A549 (cell line): Measurements from ENCODE around the gene SMG1.
A peak's percentile ranks its signal among the peaks of the same experiment; 100 is the strongest.

Experiments used
- HDAC2 ChIP-seq: fragments of 200-600 bp; sonication (generic); IDR thresholded peaks from 2 replicates; pipeline ENCODE4 v1.6.1; 2016
- POLR2A ChIP-seq: IDR thresholded peaks from 2 replicates; pipeline ENCODE4 v1.6.1; 2012; ENCODE audit warnings: mild to moderate bottlenecking, low read length
- RAD21 ChIP-seq, 2 experiments: fragments of >200 bp in 1 of 2; sonication (Bioruptor Twin) in 1 of 2; formaldehyde crosslinking in 1 of 2; IDR thresholded peaks in 1 of 2; conservative IDR thresholded peaks in 1 of 2; 2 replicates in 1 of 2; 3 replicates in 1 of 2; pipeline ENCODE4 v1.6.1; 2012 to 2018; ENCODE audit warnings: inconsistent platforms in 1 of 2
- RFX5 ChIP-seq: fragments of 450-650 bp; IDR thresholded peaks from 2 replicates; pipeline ENCODE4 v1.7.1; 2014; ENCODE audit warnings: antibody characterized with exemption, mild to moderate bottlenecking, moderate library complexity
- TF ChIP-seq, protein P1 (sequence below): fragments of >200 bp; sonication (Bioruptor Twin); formaldehyde crosslinking; IDR thresholded peaks from 3 replicates; pipeline ENCODE4 v1.5.1; 2016
- TF ChIP-seq, protein P2 (sequence below): fragments of 450-650 bp; IDR thresholded peaks from 2 replicates; pipeline ENCODE4 v1.6.1; 2014; ENCODE audit warnings: antibody characterized with exemption
- TF ChIP-seq, protein P3 (sequence below): fragments of 200-600 bp; sonication (generic); IDR thresholded peaks from 2 replicates; pipeline ENCODE4 v1.6.1; 2016; ENCODE audit warnings: antibody characterized with exemption, mild to moderate bottlenecking, moderate library complexity
- TF ChIP-seq, protein P4 (sequence below): IDR thresholded peaks from 2 replicates; pipeline ENCODE4 v1.6.1; 2012

DNA sequence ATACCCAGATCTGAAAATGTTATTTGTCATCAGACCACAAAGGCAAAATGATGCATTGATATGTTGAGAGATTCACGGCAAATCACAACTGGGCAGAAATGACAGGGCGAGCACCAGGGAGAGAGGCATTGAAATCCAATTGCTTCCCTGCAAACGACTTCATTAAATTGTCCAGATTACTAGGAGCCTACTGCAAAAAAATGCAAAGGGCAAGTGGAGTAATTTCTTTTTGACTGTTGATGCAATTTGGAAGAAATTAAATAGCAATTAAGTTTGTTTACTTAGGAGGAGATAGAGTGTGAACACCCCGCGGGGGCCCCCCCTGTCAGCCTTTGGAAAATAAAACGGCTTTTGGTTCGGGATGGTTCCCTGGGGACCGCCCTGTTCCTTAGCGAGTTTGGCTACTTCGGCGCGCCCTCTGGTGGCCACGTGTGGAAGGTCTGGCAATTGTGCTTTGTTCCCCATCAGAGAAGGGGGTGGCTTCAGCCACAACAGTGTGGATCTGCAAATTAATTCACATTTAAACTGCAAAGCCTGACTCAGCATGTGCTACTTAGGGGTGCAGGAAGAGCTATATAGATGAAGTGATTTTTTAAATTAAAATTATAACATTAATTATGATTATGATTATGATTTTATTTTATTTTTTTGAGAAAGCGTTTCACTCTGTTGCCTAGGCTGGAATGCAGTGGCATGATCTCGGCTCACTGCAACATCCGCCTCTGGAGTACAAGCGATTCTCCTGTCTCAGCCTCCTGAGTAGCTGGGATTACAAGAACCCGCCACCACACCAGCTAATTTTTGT, 43.0 kb upstream of the SMG1 start:
- TF ChIP-seq RAD21 (conservative IDR thresholded peaks at IDR 0.05 in 1 of 2, IDR thresholded peaks at IDR 0.05 in 1 of 2) (peak; percentile 91 to 93), HDAC2 (no peak), RFX5 (no peak), POLR2A (no peak)
- TF ChIP-seq, protein P1, sequence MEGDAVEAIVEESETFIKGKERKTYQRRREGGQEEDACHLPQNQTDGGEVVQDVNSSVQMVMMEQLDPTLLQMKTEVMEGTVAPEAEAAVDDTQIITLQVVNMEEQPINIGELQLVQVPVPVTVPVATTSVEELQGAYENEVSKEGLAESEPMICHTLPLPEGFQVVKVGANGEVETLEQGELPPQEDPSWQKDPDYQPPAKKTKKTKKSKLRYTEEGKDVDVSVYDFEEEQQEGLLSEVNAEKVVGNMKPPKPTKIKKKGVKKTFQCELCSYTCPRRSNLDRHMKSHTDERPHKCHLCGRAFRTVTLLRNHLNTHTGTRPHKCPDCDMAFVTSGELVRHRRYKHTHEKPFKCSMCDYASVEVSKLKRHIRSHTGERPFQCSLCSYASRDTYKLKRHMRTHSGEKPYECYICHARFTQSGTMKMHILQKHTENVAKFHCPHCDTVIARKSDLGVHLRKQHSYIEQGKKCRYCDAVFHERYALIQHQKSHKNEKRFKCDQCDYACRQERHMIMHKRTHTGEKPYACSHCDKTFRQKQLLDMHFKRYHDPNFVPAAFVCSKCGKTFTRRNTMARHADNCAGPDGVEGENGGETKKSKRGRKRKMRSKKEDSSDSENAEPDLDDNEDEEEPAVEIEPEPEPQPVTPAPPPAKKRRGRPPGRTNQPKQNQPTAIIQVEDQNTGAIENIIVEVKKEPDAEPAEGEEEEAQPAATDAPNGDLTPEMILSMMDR: peak; percentile 92
- TF ChIP-seq, protein P2, sequence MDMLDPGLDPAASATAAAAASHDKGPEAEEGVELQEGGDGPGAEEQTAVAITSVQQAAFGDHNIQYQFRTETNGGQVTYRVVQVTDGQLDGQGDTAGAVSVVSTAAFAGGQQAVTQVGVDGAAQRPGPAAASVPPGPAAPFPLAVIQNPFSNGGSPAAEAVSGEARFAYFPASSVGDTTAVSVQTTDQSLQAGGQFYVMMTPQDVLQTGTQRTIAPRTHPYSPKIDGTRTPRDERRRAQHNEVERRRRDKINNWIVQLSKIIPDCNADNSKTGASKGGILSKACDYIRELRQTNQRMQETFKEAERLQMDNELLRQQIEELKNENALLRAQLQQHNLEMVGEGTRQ: no peak
- TF ChIP-seq, protein P3, sequence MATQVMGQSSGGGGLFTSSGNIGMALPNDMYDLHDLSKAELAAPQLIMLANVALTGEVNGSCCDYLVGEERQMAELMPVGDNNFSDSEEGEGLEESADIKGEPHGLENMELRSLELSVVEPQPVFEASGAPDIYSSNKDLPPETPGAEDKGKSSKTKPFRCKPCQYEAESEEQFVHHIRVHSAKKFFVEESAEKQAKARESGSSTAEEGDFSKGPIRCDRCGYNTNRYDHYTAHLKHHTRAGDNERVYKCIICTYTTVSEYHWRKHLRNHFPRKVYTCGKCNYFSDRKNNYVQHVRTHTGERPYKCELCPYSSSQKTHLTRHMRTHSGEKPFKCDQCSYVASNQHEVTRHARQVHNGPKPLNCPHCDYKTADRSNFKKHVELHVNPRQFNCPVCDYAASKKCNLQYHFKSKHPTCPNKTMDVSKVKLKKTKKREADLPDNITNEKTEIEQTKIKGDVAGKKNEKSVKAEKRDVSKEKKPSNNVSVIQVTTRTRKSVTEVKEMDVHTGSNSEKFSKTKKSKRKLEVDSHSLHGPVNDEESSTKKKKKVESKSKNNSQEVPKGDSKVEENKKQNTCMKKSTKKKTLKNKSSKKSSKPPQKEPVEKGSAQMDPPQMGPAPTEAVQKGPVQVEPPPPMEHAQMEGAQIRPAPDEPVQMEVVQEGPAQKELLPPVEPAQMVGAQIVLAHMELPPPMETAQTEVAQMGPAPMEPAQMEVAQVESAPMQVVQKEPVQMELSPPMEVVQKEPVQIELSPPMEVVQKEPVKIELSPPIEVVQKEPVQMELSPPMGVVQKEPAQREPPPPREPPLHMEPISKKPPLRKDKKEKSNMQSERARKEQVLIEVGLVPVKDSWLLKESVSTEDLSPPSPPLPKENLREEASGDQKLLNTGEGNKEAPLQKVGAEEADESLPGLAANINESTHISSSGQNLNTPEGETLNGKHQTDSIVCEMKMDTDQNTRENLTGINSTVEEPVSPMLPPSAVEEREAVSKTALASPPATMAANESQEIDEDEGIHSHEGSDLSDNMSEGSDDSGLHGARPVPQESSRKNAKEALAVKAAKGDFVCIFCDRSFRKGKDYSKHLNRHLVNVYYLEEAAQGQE: no peak
- TF ChIP-seq, protein P4, sequence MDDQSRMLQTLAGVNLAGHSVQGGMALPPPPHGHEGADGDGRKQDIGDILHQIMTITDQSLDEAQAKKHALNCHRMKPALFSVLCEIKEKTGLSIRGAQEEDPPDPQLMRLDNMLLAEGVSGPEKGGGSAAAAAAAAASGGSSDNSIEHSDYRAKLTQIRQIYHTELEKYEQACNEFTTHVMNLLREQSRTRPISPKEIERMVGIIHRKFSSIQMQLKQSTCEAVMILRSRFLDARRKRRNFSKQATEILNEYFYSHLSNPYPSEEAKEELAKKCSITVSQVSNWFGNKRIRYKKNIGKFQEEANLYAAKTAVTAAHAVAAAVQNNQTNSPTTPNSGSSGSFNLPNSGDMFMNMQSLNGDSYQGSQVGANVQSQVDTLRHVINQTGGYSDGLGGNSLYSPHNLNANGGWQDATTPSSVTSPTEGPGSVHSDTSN: no peak
